Anterior cingulate cortex (tissue), 58 donors: Measurements from ENCODE around the gene CASP6.
"Not testable (repeated sequence)": the region's sequence is repeated elsewhere in the genome, so short reads cannot be mapped to it uniquely, and the experiment has no call there.

Experiments used
- DNase-seq, 58 donors: peaks; one replicate each; lab custom pipeline; 2025; lab: John Stamatoyannopoulos, UW

Gene CASP6

DNA sequence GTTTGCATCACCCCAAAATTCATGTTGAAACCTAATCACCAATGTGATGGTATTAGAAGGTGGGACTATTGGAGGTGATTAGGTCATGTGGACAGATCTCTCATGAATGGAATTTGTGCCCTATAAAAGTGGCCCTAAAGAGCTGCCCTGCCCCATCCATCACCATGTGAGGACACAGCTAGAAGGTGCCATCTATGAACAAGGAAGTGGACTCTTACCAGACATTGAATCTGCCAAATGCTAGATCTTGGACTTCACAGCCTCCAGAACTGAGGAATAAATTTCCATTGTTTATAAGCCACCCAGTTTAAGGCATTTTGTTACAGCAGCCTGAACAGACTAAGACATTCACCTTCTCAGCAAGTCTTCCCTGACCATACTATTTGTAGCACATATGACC is 19.1 kb upstream of the CASP6 start:
- no peak for DNase-seq

DNA sequence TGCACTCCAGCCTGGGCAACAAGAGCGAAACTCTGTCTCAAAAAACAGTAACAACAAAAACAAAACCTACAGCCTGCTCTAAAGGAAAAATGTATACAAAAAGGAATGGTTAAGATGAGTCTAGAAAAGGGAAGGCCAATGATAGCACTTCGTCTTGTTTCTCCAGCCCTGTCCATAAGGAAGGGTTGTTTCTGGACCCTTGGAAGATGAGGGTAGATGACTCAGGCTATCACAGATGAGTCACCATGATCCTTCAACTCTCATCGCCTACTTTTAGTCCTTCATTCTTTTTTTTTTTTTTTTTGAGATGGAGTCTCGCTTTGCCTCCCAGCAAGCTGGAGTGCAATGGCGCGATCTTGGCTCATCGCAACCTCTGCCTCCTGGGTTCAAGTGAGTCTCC is 17.8 kb upstream of the CASP6 start:
- no peak for DNase-seq

DNA sequence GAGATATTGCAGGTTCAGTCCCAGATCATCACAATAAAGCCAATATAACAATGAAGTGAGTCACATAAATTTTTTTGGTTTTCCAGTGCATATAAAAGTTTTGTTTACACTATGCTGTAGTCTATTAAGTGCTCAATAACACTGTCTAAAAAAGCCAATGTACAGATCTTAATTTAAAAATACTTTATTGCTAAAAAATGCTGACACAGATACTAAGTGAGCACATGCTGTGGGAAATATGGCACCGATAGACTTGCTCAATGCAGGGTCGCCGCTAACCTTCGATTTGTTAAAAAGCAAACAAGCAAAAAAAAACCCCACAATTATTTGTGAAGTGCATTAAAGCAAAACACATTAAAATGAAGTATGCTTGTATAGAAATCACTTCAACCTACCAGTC is 16.4 kb upstream of the CASP6 start:
- DNase-seq, result no peak

DNA sequence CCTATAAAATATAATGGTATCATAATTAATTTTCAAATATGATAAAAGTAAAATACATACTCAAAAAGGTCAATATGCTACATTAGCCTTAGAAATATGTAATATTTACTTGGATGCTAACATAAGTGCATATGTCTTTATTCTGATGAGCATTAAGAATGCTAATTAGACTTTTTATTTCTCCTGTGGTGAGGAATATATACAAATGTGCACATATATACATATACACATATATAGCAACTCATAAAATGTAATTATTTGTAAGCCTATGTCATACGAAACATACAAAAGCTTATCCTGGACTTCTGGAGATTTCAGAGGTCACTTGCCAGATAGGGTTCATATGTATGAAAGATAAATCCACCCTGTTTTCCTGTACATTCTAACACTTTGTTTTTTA is 15.5 kb upstream of the CASP6 start:
- DNase-seq, result no peak

DNA sequence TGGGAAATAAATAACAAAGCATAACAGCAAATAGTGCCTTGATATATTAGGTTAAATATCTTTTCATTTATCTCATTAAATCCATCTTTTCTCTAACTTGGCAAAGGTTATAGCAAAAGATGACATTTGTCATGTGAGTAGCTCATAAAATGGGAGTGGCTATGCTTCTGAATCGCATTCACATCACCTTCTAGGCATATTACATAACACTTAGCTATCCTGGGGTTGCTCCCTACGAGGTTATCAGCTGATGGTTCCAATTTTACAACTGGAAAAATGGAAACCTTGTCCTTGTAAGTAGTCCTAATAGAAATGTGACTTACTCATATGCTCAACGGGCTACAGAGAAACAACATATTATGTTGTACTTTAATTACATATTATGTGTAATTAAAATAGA is 10.3 kb upstream of the CASP6 start:
- DNase-seq, result no peak

DNA sequence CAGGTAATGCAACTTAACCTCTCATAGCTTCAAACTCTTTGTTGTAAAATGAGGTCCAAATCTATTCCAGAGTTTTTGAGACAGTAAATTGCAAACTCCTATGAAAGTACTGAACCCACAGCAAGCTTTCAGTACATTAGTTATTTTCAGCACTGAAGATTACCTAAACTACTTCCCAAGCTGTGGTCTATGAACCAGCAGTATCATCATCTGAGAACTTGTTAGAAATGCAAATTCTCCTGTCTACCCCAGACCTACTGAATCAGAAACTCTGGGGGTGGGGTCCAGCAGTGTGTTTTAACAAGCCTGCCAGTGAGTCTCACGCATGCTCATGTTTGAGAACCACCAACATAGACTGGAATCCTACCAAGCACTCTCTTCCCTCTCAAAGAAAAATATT is 5.7 kb upstream of the CASP6 start:
- DNase-seq, result no peak

DNA sequence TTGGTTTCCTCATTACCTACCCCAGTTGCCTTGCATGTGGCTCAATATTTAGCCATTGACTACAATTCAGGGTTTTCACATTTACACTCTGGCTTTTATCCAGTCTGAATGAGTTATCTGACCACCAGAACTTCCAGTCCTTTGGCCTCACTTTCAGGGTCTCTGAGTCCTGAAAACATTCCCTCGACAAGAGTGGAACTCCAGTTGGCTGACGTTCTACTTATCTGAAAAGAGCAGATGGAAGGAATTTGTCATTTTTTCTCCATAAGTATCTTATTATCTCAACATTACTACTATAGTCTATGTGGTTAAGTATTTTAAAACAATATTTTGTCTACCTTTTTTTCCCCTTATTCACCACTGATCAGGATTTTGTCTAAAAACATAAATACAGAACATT is 5.2 kb upstream of the CASP6 start:
- DNase-seq, result no peak

DNA sequence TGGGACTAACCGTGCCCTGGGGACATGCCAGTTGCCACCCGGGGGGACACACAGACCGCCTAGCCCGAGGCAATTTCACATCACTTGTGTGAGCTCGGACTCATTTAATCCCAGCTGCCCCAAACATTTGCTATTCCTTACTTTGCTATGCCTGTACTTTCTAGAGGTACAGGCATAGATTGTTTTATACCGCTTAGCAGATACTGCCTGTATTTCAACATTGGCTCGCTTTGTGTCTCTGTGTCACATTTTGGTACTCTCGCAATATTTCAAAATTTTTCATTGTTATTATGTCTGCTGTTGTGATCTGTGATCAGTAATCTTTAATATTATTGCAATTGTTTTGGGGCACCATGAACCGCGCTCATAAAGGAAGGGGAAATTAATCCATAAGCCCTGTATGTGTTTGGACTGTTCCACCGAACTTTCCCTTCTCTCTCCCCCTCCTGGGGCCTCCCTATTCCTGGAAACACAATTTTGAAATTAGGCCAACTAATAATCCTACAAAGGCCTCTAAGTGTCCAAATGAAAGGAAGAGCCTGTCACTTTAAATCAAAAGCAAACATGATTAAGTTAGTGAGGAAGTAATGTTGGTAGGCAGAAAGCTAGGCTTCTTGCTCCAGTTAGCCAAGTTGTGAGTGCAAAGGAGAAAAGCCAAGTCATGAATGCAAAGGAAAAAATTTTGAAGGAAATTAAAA is 568 bp upstream of the CASP6 start:
- DNase-seq, result no peak

DNA sequence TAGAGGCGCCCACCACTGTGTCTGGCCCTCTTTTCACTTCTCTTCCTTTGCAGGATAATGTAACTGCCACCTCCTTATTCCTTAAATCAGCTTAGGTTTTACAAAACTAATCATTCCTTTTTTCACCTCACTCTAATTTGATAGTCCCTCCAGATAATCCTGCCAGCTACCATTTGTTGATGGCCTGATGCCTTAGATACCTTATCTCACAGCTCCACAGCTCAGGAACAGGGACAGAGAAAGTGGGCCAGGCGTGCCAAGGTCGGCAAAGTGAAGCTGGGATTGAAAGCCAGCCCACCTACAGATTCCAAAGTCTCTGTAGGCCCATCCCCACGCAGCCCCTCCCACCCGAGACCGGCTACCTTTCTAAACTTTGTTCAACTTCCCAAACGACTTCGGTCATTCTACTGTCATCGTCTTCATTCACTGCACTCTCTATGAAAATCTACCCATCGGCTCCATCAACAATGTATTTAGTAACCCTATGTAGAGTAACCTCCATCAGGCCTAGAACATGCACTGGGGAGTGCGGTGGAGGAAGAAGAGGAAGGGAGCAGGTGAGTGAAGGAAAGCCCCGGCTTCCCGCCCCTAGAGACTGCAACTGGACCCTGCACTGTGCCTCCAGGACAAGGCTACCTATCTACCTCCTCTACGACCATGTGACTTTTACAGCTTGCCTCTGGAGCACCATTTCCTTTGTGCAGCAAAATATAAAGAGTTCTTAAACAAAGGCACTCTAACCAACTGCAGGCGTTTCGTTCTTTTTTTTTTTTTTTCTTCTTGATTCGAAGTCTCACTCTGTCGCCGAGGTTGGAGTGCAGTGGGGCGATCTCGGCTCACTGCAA is 1.5 kb downstream of the CASP6 start:
- DNase-seq, result no peak

DNA sequence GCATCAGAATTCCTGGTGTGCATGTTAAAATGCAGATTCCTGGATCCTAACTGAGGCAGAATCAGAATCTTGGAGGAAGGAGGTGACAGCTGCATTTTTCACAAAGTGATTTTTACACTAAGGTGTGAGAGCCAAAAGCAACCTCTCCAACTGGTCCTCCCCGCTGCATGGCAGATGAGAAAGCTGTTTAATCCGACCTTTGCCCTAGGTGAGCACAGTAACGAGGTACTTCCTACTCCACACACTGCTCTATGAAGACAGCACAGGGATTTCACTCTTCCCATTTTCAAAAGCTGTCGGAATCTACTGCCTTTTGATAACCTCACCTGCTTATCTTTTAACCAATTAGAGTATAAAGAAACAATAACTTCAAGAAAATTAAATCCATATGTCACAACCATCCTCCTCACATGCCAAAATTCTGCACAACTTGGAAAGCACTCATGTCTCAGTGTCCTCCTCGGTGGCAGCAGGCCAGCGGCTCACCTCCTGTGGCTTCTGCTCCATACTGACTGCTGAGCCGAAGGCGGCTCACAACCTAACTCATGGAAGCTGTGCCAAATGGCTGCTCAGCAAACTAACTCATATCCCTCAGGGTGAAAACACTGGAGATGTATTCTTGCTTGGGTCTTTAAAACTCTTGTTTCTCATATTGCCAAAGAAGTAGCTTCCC is 3.6 kb downstream of the CASP6 start:
- DNase-seq, result no peak

DNA sequence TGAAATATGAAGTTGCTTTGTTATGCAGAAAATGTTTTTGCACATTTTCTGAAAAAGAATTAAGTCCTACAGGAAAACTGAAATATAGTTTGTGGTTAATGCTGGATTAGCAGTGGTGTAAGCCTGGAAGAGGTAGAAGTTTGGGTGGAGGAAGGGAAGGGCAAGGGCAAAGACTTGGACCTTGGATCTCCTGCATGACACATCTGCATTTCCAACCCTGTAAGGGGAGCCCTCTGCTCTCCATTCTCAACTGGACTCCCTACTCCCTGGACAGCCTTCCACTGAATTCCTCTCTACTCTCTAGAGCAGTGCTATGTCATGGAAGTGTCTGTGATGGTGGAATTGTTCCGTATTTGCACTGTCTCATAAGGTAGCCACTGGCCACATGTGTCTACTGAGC is 4.6 kb downstream of the CASP6 start:
- DNase-seq, result no peak

DNA sequence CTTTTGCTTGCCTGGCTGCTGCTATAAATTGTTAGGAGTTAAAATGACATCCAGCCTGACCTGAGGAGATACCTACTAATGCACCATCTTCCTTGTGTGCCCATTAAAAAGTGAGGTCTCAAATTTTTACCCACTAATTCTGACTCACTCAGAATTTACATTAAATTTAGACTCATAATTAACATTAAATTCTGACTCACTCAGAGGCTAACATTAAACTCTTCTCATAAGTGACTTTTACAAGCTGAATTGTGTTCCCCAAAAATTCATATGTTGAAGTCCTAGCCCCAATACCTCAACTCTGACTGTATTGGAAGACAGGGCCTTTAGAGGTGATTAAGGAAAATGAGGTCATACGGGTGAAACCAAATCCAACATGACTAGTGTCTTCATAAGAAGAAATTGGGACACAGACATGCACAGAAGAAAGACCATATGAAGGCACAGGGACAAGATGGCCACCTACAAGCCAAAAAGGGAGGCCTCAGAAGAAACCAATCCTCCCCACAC is 11.8 kb downstream of the CASP6 start:
- no peak for DNase-seq

DNA sequence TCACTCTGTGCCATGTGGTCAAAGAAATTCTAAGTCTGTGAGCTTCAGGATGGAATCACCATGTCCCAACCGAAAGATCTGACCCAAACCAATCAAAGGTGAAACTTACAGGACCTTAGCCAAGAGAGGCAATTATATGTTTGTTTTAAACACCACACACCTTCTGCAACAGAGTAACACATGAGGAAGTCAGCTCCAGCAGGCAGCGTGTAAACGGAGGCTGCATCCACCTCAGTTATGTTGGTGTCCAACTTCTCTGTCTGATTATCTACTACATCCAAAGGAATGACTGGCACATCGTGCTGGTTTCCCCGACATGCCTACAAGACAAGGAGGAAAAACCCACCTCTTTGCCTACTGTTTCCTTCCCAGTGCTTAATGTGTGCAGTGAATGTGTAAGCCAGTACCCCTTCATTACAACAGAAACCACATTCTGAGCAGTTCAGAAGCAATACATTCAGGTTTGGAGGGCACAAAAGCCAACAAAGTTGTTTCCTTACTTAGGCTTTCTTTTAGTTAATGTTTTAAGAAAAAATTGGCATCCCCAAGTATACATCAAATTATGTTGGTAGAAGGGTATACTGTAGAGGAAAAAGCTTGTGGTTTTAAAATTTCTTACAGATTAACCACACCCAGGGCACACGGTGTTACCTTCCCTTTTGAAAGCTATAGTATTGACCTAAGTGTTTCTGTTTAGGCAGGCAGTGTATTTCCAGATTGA is 12.4 kb downstream of the CASP6 start:
- no peak for DNase-seq

DNA sequence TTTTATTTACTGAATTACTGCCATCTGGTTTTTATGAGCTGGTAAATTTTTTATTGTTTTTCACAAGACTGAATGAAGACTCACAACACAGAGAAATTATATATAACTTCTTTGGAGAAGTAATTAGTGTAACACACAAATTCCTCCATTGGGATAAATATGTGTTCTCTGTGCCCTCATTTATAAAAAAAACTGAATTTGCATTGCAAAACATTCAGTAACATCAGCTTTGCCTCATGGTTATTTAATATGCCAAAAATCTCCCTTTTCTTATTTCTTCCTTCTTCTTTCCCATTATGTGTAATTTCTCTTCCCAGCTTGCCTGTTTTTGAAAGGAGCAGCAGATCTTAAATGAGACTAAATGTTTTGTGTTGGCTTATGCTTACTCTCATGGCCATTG is 18.5 kb downstream of the CASP6 start:
- DNase-seq, result no peak

DNA sequence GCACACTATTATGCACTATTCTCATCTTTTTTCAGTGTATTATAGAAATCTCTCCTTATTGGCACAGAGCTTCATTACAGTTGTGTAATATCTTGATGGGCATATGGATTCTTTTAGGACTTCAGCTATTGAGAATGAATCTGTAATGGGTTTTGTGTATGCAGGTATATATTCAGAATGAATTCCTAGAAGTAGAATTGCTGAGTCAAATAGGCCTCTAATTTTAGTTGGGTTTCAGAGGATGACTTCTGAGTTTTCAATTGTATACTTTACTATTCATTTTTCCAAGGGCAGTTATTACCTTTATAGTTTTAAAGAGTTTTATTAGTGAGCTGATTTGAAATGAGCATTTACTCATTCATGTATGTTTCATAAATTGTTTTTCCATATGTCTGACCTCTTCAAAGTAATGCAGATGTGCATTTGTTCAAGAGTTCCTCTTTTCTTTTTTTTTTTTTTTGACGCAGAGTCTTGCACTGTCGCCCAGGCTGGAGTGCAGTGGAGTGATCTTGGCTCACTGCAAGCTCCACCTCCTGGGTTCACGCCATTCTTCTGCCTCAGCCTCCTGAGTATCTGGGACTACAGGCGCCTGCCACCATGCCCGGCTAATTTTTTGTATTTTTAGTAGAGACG is 19.5 kb downstream of the CASP6 start:
- no peak for DNase-seq

DNA sequence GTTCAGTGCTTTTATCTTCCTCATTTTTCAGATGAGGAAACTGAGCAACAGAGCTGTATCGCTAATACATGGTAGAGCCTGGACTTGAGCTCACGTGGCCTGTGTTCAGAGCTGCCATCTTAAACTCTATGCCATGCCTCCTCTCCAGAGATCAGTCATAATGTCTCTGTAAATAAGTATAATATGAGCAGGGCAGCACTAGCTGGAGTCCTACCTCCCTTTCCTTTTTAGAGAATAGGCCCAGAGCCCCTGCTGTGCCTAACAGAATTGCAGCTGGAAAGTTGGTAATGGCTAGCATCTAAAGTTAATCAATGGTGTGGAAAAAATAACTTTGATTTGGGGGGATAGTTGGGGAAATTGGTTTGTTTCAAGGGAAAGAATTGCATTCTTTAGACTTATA is 20.4 kb downstream of the CASP6 start:
- DNase-seq, result no peak

DNA sequence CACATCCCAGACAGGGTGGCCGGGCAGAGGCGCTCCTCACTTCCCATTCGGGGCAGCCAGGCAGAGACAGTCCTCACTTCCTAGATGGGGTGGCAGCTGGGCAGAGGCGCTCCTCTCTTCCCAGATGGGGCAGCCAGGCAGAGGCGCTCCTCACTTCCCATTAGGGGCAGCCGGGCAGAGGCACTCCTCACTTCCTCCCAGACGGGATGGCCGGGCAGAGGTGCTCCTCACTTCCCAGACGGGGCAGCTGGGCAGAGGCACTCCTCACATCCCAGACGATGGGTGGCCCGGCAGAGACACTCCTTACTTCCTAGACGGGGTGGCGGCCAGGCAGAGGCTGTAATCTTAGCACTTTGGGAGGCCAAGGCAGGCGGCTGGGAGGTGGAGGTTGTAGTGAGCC is 24.3 kb downstream of the CASP6 start:
- DNase-seq, result not testable (repeated sequence)

DNA sequence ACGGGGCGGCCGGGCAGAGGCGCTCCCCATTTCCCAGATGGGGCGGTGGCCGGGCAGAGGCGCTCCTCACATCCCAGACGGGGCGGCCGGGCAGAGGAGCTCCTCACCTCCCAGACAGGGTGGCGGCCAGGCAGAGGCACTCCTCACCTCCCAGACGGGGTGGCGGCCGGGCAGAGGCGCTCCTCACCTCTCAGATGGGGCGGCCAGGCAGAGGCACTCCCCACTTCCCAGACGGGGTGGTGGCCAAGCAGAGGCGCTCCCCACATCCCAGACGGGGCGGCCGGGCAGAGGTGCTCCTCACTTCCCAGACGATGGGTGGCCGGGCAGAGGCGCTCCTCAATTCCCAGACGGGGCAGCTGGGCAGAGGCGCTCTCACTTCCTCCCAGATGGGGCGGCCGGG is 24.8 kb downstream of the CASP6 start:
- DNase-seq, result not testable (repeated sequence)

DNA sequence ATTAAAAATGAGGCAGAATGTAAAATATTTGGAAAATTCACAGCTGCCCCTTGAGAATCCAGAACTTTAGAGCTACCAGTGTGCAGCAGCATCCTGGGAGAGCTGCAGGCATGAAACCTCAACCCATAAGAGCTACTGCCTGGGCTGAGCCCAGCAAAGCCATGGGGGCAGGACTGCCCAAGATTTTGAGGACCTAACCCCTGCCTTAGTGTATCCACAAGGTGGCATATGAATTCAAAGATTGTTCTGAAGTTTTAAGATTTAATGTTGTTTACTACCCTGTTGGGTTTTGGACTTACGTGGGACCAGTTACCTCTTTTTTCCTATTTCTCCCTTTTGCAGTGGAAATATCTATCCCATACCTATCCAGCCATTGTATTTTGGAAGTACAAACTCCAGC is 26.4 kb downstream of the CASP6 start:
- DNase-seq, result no peak

DNA sequence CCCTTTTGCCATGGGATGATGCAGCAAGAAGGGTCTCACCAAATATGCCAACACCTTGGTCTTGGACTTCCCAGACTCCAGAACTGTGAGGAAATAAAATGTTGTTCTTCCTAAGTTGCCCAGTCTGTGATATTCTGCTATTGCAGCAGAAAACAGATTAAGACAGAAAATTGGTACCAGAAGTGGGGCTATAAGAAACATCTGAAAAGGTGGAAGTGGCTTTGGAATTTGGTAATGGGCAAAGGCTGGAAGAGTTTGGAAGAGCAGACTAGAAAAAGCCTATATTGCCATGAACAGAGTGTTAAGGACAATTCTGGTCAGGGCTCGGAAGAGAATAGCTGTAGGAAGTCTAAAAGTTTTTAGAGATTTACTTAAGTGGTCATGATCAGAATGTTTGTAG is 27.4 kb downstream of the CASP6 start:
- DNase-seq, result no peak
